Measurements from ENCODE around the gene PTPRR. TPM values are rescaled to one million over a fixed set of nuclear protein-coding genes. Genes with fewer than 3 reads are reported as not detected.
"Not testable (repeated sequence)": the region's sequence is repeated elsewhere in the genome, so short reads cannot be mapped to it uniquely, and the experiment has no call there.

Gene PTPRR
- total RNA-seq, 2 donors from 2014 or later = 21.8 to 43.8 TPM

GRCh38 chr12:70745048-70745447 lies 175.5 kb downstream of the PTPRR start:
- no peak for DNase-seq
- intact Hi-C loops (cut with DNase I) = no loop called here
- Histone ChIP-seq H3K9ac (ENCODE audit: low read depth in 2 of 2, low read length in 2 of 2) (no peak overlapping the region), H3K4me1 (no peaks in the 10 kb centered on the region), H3K4me3 (no peak overlapping the region), H3K27me3 (no peaks in the 10 kb centered on the region), H3K9me3 (no peaks in the 10 kb centered on the region), H3K27ac (no peak overlapping the region), H3K36me3 (no peaks in the 10 kb centered on the region)
- TF ChIP-seq, protein P1, sequence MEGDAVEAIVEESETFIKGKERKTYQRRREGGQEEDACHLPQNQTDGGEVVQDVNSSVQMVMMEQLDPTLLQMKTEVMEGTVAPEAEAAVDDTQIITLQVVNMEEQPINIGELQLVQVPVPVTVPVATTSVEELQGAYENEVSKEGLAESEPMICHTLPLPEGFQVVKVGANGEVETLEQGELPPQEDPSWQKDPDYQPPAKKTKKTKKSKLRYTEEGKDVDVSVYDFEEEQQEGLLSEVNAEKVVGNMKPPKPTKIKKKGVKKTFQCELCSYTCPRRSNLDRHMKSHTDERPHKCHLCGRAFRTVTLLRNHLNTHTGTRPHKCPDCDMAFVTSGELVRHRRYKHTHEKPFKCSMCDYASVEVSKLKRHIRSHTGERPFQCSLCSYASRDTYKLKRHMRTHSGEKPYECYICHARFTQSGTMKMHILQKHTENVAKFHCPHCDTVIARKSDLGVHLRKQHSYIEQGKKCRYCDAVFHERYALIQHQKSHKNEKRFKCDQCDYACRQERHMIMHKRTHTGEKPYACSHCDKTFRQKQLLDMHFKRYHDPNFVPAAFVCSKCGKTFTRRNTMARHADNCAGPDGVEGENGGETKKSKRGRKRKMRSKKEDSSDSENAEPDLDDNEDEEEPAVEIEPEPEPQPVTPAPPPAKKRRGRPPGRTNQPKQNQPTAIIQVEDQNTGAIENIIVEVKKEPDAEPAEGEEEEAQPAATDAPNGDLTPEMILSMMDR (IDR thresholded peaks at IDR 0.05) = no peak

- TF ChIP-seq, protein P1 (IDR thresholded peaks at IDR 0.05) = no peak
- H3K27me3 ChIP-seq = no peaks in the 10 kb centered on the region
- no peaks in the 10 kb centered on the region for H3K4me1 ChIP-seq
- H3K27ac ChIP-seq = no peak overlapping the region
- intact Hi-C loops (cut with DNase I) = no loop called here
- H3K9ac ChIP-seq (ENCODE audit: low read depth in 2 of 2, low read length in 2 of 2) = no peak overlapping the region
- no peaks in the 10 kb centered on the region for H3K9me3 ChIP-seq
- no peak for DNase-seq
- no peaks in the 10 kb centered on the region for H3K36me3 ChIP-seq
- H3K4me3 ChIP-seq = no peak overlapping the region
Measured at GRCh38 chr12:70744178-70744577, 176.4 kb downstream of the PTPRR start.

- Histone ChIP-seq H3K27me3 (no peaks in the 10 kb centered on the region), H3K4me3 (no peak overlapping the region), H3K9ac (ENCODE audit: low read depth in 2 of 2, low read length in 2 of 2) (no peak overlapping the region), H3K27ac (peak overlapping the region; percentile 29), H3K36me3 (no peaks in the 10 kb centered on the region), H3K4me1 (no peaks in the 10 kb centered on the region), H3K9me3 (no peaks in the 10 kb centered on the region)
- TF ChIP-seq, protein P1 (IDR thresholded peaks at IDR 0.05) = no peak
- peak; percentile 60 for DNase-seq
- intact Hi-C loops (cut with DNase I) = no loop called here
Measured at GRCh38 chr12:70741256-70741655, 179.3 kb downstream of the PTPRR start.

DNA sequence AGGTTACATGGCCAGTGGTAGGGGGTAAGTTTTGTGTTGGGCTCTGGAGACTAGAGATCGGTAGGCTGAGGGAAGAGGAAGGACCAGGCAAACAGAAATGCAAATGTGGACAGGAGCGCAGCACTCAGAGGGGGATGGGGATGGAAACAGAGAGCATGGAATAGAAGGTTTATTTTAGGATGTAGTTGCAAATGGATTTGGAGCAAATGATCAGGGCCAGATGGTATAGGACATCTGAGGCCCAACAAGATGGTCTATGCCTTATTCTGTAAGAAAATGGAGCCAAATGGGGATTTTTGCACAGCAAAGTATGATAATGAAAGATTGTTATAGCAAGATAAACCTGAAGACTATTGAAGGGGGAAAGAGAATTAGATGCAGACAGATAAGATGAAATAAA lies 180.8 kb downstream of the PTPRR start:
- TF ChIP-seq, protein P1 (IDR thresholded peaks at IDR 0.05) = no peak
- intact Hi-C loops (cut with DNase I) = no loop called here
- no peaks in the 10 kb centered on the region for H3K36me3 ChIP-seq
- H3K27me3 ChIP-seq = no peaks in the 10 kb centered on the region
- H3K4me3 ChIP-seq = no peak overlapping the region
- no peak overlapping the region for H3K9ac ChIP-seq (ENCODE audit: low read depth in 2 of 2, low read length in 2 of 2)
- H3K9me3 ChIP-seq = no peaks in the 10 kb centered on the region
- DNase-seq = no peak
- no peaks in the 10 kb centered on the region for H3K4me1 ChIP-seq
- H3K27ac ChIP-seq = no peak overlapping the region

DNA sequence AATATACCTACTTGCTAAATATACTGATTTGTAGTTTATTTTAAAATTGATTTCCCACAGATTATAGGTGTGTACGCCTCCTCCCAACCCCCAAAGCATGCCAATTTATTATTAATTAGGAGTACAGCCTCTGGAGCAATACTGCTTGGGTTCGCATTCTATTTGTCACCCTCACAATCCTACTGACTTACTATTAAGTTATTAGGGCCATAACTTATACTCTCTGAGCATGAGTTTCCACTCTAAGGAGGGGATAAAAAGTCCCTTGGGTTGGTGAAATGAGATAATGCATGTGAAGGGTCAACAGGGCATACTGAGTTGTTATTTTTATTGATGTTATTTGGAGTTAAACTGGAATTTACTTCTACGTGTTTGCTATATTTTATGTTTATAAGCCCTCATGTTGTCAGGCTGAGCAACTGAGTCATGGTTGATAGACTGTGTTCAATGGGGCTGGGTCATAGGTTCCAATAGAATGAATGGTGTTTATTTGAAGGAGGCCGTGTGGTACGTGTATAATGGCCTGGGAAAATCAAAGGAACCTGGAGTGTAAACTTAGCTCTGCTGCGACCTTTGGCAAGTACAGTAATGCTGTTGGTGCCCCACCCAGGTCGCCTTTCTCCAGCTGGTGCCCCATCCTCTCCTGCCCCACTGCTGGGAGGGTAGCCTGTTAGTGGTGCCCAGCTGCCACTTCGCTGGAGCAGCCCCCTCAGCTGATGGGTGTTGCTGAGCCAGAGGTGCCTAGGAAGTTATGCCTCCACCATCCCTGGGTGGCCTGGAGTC lies 184.0 kb downstream of the PTPRR start:
- no peak overlapping the region for H3K4me3 ChIP-seq
- intact Hi-C loops (cut with DNase I) = no loop called here
- no peaks in the 10 kb centered on the region for H3K9me3 ChIP-seq
- H3K4me1 ChIP-seq = no peaks in the 10 kb centered on the region
- H3K36me3 ChIP-seq = no peaks in the 10 kb centered on the region
- H3K27ac ChIP-seq = no peak overlapping the region
- TF ChIP-seq, protein P1 (IDR thresholded peaks at IDR 0.05) = no peak
- no peak overlapping the region for H3K9ac ChIP-seq (ENCODE audit: low read depth in 2 of 2, low read length in 2 of 2)
- peak; percentile 73 for DNase-seq
- H3K27me3 ChIP-seq = no peaks in the 10 kb centered on the region

GRCh38 chr12:70735197-70735596 lies 185.3 kb downstream of the PTPRR start:
- H3K27ac ChIP-seq; DNase-seq; H3K4me3 ChIP-seq; H3K9me3 ChIP-seq; H3K9ac ChIP-seq (ENCODE audit: low read depth in 2 of 2, low read length in 2 of 2); intact Hi-C loops (cut with DNase I); H3K27me3 ChIP-seq; H3K36me3 ChIP-seq; H3K4me1 ChIP-seq: not testable (repeated sequence)

All from colonic mucosa (tissue), 4 donors.